ENCODE measurements around the gene POF1B. TPM values are rescaled to one million over a fixed set of nuclear protein-coding genes. Genes with fewer than 3 reads are reported as not detected.
"Not testable (repeated sequence)": the region's sequence is repeated elsewhere in the genome, so short reads cannot be mapped to it uniquely, and the experiment has no call there.

Gene POF1B, protein sequence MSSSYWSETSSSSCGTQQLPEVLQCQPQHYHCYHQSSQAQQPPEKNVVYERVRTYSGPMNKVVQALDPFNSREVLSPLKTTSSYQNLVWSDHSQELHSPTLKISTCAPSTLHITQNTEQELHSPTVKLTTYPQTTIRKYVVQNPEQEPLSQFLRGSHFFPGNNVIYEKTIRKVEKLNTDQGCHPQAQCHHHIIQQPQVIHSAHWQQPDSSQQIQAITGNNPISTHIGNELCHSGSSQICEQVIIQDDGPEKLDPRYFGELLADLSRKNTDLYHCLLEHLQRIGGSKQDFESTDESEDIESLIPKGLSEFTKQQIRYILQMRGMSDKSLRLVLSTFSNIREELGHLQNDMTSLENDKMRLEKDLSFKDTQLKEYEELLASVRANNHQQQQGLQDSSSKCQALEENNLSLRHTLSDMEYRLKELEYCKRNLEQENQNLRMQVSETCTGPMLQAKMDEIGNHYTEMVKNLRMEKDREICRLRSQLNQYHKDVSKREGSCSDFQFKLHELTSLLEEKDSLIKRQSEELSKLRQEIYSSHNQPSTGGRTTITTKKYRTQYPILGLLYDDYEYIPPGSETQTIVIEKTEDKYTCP
- not detected in 2 replicates for total RNA-seq (2014; rRNA removed; shearing (Covaris generic))

DNA sequence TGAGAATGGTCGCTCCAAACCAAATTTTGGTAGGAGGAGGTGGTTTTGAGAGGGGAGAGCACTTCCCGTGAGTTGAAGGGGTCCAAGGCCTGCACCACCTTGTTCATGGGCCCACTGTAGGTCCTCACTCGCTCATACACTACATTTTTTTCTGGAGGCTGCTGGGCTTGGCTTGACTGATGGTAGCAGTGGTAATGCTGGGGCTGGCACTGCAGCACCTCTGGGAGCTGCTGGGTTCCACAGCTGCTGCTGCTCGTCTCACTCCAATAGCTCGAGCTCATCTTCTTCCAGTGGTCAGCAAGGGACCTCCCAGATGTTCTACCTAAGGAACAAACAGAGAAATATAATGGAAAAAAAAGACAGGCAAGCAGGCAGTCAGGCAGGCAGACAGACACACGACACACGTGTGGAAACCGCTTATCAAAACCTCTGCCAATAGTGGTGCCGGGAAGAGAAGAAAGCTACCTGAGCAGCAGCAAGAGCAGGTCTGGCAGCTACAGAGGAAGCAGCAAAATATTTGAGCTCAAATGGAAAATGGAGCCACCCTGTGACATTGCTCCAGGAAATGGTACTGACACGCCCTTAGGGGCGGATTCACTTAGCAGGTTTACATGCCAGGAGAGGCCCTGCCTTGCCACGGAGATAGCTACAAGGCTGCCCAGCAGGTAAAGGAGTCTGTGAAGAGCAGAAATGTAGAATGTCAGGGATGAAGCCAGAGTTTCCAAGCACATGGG lies at the start of gene POF1B:
Gene POF1B (minus strand): TSS at position 492 of the 734 bp plus-strand sequence. CDS start 211 bp downstream, at position 281.
- no peak for DNase-seq (ENCODE audit: low read depth)

DNA sequence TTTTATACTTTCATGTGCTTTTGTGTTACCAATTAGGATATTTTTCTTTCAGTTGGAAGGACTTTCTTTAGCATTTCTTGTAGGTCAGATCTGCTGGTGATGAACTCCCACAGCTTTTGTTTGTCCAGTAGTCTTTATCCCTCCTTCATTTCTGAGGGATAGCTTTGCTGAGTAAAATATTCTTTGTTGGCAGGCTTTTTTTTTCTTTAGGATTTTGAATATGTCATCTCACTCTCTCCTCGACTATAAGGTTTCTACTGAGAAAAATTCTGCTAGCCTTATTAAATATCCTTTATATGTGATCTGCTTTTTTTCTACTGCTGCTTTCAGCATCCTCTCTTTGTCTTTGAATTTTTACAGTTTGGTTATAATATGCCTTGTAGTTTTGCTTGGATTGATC lies 49.6 kb upstream of the POF1B start:
- DNase-seq (ENCODE audit: low read depth): no peak

DNA sequence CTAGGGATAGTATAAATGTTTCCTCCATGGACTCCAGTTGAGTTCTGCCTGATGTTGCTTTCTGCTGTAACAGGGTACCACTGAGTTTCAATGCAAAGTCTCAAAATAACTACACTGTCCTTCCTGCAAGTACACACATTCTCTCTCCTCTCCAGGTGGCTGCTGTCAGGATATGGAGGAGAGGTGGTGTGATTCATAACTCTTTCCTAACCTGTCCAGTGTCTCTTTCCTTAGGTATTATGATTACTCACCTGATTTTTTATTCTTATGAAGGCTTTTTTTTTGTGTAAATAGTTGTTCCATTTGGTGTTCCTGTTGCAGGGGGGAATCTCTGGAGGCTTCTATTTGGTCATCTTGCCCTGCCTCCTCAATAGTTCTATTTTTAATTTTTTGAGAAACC lies 39.8 kb upstream of the POF1B start:
- no peak for DNase-seq (ENCODE audit: low read depth)

DNA sequence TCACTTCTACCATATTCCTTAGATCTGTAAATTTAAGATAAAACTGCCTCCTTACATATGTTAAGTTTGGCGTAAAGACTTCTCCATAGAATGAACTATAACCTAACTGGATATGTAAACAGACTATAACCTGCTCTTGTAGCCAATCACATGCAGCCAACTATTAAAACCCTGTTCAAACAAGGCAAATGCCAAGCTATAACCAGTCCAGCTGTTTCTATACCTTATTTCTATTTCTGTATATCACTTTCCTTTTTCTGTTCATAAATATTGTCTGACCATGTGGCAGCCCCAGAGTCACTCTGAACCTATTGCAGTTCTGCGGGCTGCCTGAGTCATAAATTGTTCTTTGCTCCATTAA lies 12.4 kb upstream of the POF1B start:
- no peak for DNase-seq (ENCODE audit: low read depth)

DNA sequence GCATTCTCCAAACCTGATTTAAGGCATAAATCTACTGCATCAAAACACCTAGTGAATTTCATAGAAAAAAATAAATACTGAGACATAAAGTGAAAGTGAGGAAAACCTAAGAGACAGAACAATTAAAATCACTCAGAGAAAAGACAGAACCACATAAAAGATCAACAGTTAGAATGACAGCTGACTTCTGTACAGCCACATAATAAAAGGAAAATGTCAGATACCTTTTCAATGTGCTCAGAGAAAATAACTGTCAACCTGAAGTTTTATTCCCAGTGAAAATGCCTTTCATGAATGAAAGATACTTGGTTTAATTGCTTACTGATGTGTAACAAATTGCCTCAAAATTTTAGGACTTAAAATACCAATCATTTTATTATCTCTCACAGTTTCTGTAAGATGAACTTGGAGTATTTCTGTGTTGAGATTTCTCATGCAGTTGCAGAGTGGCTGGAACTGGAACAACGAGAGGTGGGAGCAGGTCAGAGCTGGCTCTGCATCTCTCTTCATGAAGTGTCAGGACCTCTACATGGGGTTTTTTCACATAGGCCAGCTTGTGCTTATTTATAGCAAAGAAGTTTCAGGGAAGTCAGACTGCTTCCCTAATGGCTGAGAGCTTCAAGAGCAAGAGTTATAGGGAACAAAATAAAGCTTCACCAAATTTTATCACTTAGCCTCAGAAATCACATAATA lies 11.9 kb upstream of the POF1B start:
- no peak for DNase-seq (ENCODE audit: low read depth)

DNA sequence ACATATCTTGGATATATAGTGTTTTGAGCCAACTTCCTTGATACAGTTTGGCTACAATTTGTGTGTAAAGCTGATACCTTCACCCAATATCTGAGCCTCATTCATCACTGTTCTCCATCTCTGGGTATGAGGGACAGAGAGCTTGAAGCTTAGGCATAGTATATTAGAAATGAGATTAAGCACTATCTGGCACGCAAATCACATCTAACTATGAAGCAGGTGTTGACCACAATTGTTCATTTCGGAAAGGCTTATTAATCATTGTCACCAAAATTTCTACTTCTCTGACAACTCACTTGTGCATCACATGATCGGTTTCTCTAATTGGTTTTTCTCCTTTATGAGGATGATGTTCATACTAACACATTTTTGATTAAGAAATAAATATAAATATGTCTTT lies 2.1 kb upstream of the POF1B start:
- DNase-seq (ENCODE audit: low read depth): no peak

DNA sequence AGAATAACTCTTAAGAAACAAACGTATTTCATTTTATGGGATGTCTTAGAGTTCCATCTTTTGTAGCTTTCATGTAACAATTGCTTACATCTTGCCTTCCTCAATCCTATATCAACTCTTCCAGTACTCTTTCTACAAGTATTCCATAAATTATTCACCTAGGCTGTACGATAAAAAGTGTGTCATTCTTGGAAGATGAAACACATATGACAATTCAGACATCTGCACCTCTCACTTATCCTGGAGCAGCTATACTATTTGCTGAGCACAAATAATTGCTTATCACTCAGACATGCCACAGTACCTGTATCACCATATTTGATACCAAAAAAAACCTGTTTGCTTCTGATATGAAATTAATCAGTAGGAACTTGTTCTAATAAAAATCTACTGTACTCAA lies 1.0 kb downstream of the POF1B start:
- DNase-seq (ENCODE audit: low read depth): no peak

DNA sequence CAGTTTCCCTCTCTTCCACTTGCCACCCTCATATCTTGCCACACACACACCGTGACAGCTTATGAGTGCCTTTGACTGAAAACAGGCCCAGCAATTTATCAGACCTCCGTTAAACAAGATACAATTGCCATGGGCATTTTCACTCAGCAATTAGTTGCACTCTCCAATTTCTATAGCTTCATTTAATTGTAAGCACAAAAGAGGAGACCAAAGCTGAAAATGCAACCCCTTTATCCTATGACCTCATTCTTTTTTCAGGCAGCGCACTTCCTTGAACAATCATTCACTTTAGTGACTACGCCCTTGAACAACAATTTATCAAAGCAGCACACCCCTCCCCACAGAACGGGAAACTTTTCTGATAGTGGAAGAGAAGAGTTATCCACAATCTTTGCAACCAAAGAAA lies 4.1 kb downstream of the POF1B start:
- DNase-seq (ENCODE audit: low read depth): no peak

DNA sequence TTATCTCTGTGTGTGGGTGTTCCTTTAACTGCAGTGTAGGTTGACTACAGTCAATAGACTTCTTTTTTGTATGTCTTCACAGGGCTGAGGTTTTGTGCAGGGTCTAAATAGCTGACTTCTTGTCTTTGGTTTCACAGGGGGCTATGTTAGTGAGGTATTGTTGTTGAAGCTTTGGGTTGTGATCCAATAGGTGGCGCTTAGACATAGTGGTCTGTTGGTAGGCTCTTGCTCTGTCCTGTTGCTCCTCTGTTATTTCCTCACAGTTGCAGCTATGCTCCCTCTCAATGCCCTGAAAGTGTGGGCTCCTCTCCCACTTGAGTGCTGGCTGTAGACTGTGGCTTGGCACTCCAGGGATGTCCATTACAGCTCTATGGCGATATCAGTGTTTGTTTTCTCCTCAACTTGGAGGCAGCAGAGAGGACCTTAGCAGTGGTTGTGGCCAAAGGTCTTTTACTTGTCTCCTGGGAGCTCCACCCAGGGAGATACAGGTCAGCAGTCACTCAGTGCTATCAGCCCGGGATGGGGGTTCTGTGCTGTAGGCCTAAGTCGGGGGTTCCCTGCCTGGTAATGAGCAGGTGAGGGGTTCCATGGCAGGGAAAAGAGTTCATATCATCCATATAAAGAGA lies 14.0 kb downstream of the POF1B start:
- DNase-seq (ENCODE audit: low read depth): no peak

DNA sequence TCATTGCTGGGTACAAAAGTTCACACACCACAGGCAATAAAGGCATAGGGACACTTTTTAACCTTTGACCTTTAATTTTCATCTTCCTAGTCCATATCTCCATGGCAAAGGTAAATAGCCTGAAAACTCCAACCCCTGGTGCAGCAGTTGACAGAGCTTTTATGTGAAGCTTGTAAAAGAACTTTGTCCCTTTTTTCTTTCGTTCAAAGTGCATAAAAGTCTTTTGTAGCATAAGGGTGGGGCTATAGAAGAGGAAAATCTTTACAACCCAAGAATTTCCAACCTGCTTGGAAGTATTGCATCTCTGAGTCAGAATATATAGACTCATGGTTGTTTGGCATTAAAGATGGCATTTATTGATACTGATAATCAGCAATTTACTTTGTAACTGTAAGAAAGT lies 20.4 kb downstream of the POF1B start:
- no peak for DNase-seq (ENCODE audit: low read depth)

DNA sequence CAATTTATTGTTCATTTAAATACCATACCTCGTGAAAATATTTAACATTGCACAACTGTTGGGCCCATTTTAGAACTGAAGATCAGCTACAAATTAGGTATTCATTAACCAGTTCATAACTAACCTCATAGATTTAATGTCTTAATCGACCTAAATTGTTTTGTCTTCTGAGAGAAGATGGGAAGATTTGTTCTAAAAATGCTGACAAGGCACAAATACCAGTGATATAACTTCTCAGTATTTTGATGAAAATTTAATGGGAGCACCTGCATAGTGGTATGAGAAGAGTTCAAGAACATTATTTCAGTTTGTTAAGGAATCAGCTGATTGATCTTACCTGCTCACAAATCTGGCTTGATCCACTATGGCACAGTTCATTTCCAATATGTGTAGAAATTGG lies 33.9 kb downstream of the POF1B start:
- no peak for DNase-seq (ENCODE audit: low read depth)

DNA sequence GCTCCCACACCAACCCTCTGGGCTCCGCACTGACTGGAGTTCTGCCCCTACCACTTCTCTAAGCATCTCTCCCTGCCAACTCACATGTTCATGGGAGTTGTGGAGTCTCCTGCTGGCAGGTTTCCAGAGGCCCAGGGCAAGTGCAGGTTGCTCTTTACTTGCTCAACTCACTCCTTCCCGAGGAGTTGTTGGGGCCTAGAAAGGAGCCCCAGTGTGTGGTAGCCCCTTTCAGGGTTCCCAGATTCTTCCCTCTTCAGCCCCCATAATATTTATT lies 52.5 kb downstream of the POF1B start:
- DNase-seq (ENCODE audit: low read depth): no peak

DNA sequence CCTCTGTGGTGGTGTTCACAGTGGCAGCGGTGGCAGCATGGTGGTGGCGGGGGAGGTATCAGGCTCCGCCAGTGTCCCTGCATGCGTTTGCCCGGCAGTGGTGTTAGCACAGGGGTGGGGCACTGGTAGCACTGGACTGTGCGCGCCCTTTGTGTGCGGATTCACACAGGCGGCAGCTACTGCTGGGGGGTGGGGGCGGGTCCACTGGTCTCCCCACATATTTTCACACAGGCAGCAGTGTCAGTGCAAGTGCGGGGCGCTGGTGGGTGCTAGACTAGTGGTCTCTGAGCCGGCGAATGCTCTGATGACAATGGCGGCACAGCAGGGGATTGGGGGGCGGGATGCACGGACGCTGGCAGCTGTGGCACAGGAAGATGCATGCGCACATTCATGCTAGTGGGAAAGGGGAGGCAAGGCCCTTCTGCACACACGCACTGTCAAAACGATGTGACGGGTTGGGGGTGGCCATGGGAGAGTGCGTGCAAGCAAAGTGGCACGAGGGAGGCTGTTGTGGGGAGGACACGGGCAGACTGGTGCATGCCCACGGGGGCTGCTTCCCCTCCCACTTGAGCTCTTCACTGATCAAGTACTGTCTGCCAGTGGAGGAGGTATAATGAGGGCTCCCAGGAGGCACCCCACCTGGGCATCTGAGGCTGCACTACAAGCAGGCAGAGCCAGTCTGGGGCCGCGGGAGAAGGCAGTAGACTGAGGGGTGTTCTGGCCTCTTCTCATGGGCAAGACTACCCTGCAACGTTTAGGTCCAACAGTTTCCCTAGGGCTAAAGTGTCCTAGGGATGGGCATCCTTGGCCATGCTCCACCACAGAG lies 53.0 kb downstream of the POF1B start:
- DNase-seq (ENCODE audit: low read depth): no peak

DNA sequence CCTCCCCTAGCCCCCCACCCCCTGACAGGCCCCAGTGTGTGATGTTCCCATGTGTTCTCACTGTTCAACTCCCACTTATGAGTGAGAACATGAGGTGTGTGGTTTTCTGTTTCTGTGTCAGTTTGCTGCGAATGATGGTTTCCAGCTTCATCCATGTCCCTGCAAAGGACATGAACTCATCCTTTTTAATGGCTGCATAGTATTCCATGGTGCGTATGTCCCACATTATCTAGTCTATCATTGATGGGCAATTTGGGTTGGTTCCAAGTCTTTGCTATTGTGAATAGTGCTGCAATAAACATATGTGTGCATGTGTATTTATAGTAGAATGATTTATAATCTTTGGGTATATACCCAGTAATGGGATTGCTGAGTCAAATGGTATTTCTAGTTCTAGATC lies 68.1 kb downstream of the POF1B start:
- DNase-seq (ENCODE audit: low read depth): not testable (repeated sequence)

DNA sequence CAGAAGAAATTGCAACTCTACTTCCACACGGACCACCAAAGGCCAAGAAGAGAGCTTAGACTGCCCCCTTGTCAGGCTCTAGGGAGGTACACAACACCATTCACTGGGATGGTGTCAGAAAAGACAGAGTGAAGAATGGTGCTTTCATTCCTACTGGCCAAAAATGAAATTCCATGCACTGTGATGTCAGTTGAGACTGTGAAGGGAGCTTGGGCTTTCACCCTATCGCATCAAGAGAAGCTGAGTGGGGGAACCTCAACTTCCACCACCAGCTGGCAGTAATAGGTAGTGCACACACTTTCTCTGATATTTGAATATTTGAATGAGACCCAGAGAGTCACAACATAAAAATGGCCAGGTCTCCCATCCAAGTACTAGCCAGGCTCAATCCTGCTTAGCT lies 69.7 kb downstream of the POF1B start:
- DNase-seq (ENCODE audit: low read depth): no peak

DNA sequence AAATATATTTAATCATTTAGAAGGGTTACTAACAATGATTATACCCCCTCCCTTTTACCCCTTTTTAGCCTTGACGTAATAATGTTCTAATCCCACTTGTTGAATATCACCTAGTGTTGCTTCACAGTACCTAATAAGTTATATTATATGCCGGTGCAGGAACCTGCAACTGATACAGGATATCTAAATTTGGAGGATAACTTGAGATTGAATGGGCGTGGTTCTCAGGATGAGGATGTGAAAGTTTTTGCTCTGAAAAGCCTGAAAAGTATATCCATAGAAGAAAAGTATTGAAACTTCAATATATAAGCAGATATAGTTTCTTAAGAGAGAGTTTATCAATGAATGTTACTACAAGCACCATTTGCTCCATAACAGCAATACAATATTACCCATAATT lies 75.9 kb downstream of the POF1B start:
- DNase-seq (ENCODE audit: low read depth): no peak

DNA sequence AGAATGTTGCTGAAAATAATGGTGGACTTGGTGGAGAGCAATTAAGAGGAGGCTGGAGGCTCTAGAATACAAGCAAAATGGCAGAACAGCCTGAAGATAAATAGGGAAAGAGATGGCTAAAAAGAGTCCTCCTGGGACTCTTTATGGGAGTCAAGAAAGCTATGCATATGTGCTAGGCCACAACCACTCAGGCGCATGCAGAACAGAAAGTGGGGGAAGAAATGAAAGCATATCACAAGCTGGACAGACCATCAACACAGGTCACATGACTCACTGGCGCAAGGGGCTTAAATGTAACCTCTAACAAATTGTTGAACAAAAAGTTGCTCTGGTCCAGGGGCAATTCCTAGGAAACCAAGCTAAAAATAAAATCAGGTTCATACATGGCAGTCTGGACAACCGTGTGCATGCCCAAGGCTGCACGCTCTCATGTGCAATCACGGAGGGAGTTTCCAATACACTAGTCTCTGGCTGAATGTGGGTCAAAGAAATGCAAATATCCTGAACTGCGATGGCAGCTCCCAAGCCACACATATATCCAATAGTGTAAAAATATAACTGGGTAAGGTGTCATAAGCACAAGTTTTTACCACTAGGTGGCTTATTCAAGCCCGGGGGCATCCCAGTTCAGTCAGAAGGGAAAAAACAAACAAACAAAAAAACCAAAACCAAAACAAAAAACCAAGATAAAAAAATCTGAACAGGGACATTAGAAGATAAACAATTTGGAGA lies 90.3 kb downstream of the POF1B start:
- DNase-seq (ENCODE audit: low read depth): no peak

DNA sequence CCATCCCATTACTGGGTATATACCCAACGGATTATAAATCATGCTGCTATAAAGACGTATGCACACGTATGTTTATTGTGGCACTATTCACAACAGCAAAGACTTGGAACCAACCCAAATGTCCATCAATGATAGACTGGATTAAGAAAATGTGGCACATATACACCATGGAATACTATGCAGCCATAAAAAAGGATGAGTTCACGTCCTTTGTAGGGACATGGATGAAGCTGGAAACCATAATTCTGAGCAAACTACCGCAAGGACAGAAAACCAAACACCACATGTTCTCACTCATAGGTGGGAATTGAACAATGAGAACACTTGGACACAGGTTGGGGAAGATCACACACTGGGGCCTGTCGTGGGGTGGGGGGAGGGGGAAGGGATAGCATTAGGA lies 94.2 kb downstream of the POF1B start:
- not testable (repeated sequence) for DNase-seq (ENCODE audit: low read depth)

DNA sequence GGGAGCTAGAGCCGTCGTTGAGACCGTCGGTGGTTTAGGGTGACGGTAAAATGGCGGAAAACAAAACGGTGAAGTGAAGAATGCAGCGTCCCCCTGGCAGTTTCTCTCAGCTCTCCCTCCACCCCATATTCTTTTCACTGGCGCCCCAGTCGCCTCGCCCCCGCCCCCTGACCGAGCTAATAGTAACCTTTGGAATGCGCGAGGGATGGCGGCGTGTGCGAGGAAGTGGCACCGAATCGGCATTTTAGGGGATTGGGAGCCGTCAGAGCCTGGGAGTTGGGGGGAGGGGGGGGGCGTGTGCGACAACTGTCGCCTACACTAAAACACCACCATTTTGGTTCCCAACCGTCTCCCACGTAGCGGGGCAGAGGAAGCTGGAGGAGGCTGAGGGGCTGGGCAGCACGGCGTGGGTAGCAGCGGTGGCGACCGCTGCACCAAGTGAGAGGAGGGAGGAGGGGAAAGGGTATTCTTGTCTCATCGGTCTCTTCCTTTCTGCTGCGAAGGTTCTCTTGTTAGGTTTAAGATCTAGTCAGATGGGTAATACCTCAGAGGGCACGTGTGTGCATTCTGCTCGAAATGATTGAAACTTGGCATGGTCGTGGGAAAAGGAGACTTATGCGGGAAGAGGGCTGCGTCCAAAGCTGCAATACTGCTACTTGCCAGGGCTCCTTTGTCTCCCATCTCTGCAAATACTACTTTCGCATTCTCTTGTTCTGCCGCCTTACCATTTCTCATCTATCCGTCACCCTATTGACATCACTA lies 134.8 kb downstream of the POF1B start:
- peak; percentile 11 for DNase-seq (ENCODE audit: low read depth)

All from M059J (cell line).